Measurements from ENCODE around the gene OPTC.
A peak's percentile ranks its signal among the peaks of the same experiment; 100 is the strongest.

Gene OPTC

GRCh38 chr1:203547771-203548421, 53.9 kb downstream of the OPTC start:
- Histone ChIP-seq H3K79me2 (ENCODE audit: insufficient read depth, low read length) (no peaks in the 10 kb centered on the region), H3K27me3 (ENCODE audit: insufficient read depth, low read length, poor library complexity, severe bottlenecking) (no peaks in the 10 kb centered on the region), H3K9me2 (replicated peaks; ENCODE audit: low read depth, low read length) (no peaks in the 10 kb centered on the region), H3K9me3 (ENCODE audit: insufficient read depth, low read depth, low read length) (no peaks in the 10 kb centered on the region), H3K4me3 (ENCODE audit: low read length, poor library complexity, severe bottlenecking) (no peak overlapping the region), H3F3A (ENCODE audit: low read depth) (no peaks in the 10 kb centered on the region), H4K20me1 (ENCODE audit: insufficient read depth, low read length, poor library complexity, severe bottlenecking) (no peaks in the 10 kb centered on the region), H3K4me1 (ENCODE audit: insufficient read depth, low read length, poor library complexity, severe bottlenecking) (peaks cover 7% of the 10 kb centered on the region), H3K36me3 (ENCODE audit: insufficient read depth, low read length) (no peaks in the 10 kb centered on the region), H2AFZ (ENCODE audit: low read length) (no peak overlapping the region), H3K9ac (ENCODE audit: low read depth, low read length, poor library complexity, severe bottlenecking) (no peak overlapping the region), H3K4me2 (ENCODE audit: low read depth, low read length, poor library complexity, severe bottlenecking) (no peak overlapping the region)
- no peak for TF ChIP-seq EZH2phosphoT487 (IDR thresholded peaks at IDR 0.05; ENCODE audit: borderline replicate concordance)
- TF ChIP-seq, protein P1, sequence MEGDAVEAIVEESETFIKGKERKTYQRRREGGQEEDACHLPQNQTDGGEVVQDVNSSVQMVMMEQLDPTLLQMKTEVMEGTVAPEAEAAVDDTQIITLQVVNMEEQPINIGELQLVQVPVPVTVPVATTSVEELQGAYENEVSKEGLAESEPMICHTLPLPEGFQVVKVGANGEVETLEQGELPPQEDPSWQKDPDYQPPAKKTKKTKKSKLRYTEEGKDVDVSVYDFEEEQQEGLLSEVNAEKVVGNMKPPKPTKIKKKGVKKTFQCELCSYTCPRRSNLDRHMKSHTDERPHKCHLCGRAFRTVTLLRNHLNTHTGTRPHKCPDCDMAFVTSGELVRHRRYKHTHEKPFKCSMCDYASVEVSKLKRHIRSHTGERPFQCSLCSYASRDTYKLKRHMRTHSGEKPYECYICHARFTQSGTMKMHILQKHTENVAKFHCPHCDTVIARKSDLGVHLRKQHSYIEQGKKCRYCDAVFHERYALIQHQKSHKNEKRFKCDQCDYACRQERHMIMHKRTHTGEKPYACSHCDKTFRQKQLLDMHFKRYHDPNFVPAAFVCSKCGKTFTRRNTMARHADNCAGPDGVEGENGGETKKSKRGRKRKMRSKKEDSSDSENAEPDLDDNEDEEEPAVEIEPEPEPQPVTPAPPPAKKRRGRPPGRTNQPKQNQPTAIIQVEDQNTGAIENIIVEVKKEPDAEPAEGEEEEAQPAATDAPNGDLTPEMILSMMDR (conservative IDR thresholded peaks at IDR 0.05; ENCODE audit: low read length), result no peak

DNA sequence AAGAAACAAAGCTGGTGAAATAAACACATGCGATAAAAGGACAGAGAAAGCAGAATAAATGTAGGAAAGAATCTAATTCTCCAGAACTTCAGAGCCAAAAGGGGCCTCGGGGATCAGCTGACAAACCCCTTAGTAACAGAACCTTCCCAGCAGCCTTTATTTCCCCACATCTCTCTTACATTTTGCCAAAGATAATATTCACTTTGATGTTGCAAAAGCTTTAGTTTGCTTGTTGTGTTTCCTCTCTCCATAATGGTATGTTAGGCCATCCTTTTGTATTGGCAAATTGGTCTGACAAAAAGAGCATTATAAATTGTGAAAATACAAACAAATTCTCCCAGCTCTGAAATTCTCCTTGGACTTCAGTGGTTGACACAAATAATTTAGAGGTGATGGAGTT, 54.9 kb downstream of the OPTC start:
- no peak overlapping the region for H3K4me2 ChIP-seq (ENCODE audit: low read depth, low read length, poor library complexity, severe bottlenecking)
- no peaks in the 10 kb centered on the region for H3K36me3 ChIP-seq (ENCODE audit: insufficient read depth, low read length)
- H3F3A ChIP-seq (ENCODE audit: low read depth), result no peaks in the 10 kb centered on the region
- H3K4me1 ChIP-seq (ENCODE audit: insufficient read depth, low read length, poor library complexity, severe bottlenecking), result peaks cover 7% of the 10 kb centered on the region
- no peaks in the 10 kb centered on the region for H3K9me3 ChIP-seq (ENCODE audit: insufficient read depth, low read depth, low read length)
- H3K9ac ChIP-seq (ENCODE audit: low read depth, low read length, poor library complexity, severe bottlenecking), result no peak overlapping the region
- H4K20me1 ChIP-seq (ENCODE audit: insufficient read depth, low read length, poor library complexity, severe bottlenecking), result no peaks in the 10 kb centered on the region
- H3K79me2 ChIP-seq (ENCODE audit: insufficient read depth, low read length), result no peaks in the 10 kb centered on the region
- H3K4me3 ChIP-seq (ENCODE audit: low read length, poor library complexity, severe bottlenecking), result no peak overlapping the region
- H2AFZ ChIP-seq (ENCODE audit: low read length), result 0 out of 2 replicates have a peak overlapping the region, but pooled peaks have one; percentile 13
- H3K9me2 ChIP-seq (replicated peaks; ENCODE audit: low read depth, low read length), result no peaks in the 10 kb centered on the region
- no peaks in the 10 kb centered on the region for H3K27me3 ChIP-seq (ENCODE audit: insufficient read depth, low read length, poor library complexity, severe bottlenecking)
- TF ChIP-seq EZH2phosphoT487 (IDR thresholded peaks at IDR 0.05; ENCODE audit: borderline replicate concordance), result no peak
- TF ChIP-seq, protein P1 (conservative IDR thresholded peaks at IDR 0.05; ENCODE audit: low read length), result no peak

DNA sequence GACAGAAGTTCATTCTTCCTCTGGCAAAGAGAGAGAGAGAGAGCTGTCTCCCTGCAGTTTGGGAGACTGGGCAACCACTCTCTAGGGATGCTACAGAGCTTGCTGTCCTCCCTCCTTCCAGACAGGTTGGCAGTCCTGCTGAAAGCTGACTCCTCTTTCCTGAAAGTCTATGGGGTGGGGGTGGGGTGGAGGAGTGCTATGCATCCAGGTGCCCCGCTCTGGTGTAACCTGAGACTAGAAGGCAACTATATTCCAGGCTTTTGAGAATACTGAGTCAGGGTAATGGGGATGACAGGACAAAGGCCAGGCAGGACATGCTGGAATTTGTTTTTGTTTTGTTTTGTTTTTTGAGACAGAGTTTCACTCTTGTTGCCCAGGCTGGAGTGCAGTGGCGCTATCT, 55.4 kb downstream of the OPTC start:
- Histone ChIP-seq H4K20me1 (ENCODE audit: insufficient read depth, low read length, poor library complexity, severe bottlenecking) (no peaks in the 10 kb centered on the region), H3K4me3 (ENCODE audit: low read length, poor library complexity, severe bottlenecking) (no peak overlapping the region), H3K4me1 (ENCODE audit: insufficient read depth, low read length, poor library complexity, severe bottlenecking) (peaks cover 7% of the 10 kb centered on the region), H3F3A (ENCODE audit: low read depth) (no peaks in the 10 kb centered on the region), H3K9ac (ENCODE audit: low read depth, low read length, poor library complexity, severe bottlenecking) (no peak overlapping the region), H3K4me2 (ENCODE audit: low read depth, low read length, poor library complexity, severe bottlenecking) (no peak overlapping the region), H3K36me3 (ENCODE audit: insufficient read depth, low read length) (no peaks in the 10 kb centered on the region), H3K9me3 (ENCODE audit: insufficient read depth, low read depth, low read length) (no peaks in the 10 kb centered on the region), H3K27me3 (ENCODE audit: insufficient read depth, low read length, poor library complexity, severe bottlenecking) (no peaks in the 10 kb centered on the region), H3K79me2 (ENCODE audit: insufficient read depth, low read length) (no peaks in the 10 kb centered on the region), H3K9me2 (replicated peaks; ENCODE audit: low read depth, low read length) (no peaks in the 10 kb centered on the region), H2AFZ (ENCODE audit: low read length) (no peak overlapping the region)
- TF ChIP-seq, protein P1 (conservative IDR thresholded peaks at IDR 0.05; ENCODE audit: low read length), result no peak
- TF ChIP-seq EZH2phosphoT487 (IDR thresholded peaks at IDR 0.05; ENCODE audit: borderline replicate concordance), result no peak
